Measurements from ENCODE around the gene KCNH4. TPM values are rescaled to one million over a fixed set of nuclear protein-coding genes. Genes with fewer than 3 reads are reported as not detected.

The KCNH4 gene
- total and polyA plus RNA-seq, 2 of the 13 experiments (the other 11 are each of a cell fraction or from before 2014, with no cell fraction given): 0.01 to 0.09 TPM

- TF ChIP-seq, protein P1, sequence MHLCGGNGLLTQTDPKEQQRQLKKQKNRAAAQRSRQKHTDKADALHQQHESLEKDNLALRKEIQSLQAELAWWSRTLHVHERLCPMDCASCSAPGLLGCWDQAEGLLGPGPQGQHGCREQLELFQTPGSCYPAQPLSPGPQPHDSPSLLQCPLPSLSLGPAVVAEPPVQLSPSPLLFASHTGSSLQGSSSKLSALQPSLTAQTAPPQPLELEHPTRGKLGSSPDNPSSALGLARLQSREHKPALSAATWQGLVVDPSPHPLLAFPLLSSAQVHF (CRISPR knock-in tag; IDR thresholded peaks at IDR 0.05): no peak
- peak; percentile 62; the same call in 1 of the 3 replicates for TF ChIP-seq MXI1 (IDR thresholded peaks at IDR 0.05; ENCODE audit: borderline replicate concordance, low read depth, low read length)
- no peak for TF ChIP-seq SCMH1 (CRISPR knock-in tag; IDR thresholded peaks at IDR 0.05; ENCODE audit: borderline replicate concordance)
- no peak for TF ChIP-seq RFXANK (CRISPR knock-in tag; IDR thresholded peaks at IDR 0.05)
- peak; percentile 78 for TF ChIP-seq GATAD1 (CRISPR knock-in tag; IDR thresholded peaks at IDR 0.05)
- peak; percentile 36; the same call in 1 of the 2 replicates for TF ChIP-seq KDM5A (IDR thresholded peaks at IDR 0.05; ENCODE audit: borderline replicate concordance, low read length)
- TF ChIP-seq TGIF2 (CRISPR knock-in tag; IDR thresholded peaks at IDR 0.05): 0 out of 2 replicates have a peak, but pooled peaks have one; percentile 43
- TF ChIP-seq ZBTB26 (CRISPR knock-in tag; IDR thresholded peaks at IDR 0.05; ENCODE audit: borderline replicate concordance): peak; percentile 64; the same call in 1 of the 2 replicates
- peak; percentile 34; the same call in 1 of the 2 replicates for TF ChIP-seq ZNF160 (CRISPR knock-in tag; IDR thresholded peaks at IDR 0.05)
- TF ChIP-seq, protein P2, sequence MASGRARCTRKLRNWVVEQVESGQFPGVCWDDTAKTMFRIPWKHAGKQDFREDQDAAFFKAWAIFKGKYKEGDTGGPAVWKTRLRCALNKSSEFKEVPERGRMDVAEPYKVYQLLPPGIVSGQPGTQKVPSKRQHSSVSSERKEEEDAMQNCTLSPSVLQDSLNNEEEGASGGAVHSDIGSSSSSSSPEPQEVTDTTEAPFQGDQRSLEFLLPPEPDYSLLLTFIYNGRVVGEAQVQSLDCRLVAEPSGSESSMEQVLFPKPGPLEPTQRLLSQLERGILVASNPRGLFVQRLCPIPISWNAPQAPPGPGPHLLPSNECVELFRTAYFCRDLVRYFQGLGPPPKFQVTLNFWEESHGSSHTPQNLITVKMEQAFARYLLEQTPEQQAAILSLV (CRISPR knock-in tag; IDR thresholded peaks at IDR 0.05; ENCODE audit: borderline replicate concordance): peak; percentile 70; the same call in 1 of the 2 replicates
- no peak for TF ChIP-seq XBP1 (CRISPR knock-in tag; IDR thresholded peaks at IDR 0.05)
- TF ChIP-seq ELF3 (CRISPR knock-in tag; IDR thresholded peaks at IDR 0.05): peak; percentile 74; the same call in 1 of the 2 replicates
- TF ChIP-seq ZNF232 (CRISPR knock-in tag; IDR thresholded peaks at IDR 0.05; ENCODE audit: borderline replicate concordance): peak; percentile 52; the same call in 1 of the 2 replicates
- TF ChIP-seq MTF1 (CRISPR knock-in tag; IDR thresholded peaks at IDR 0.05): no peak
- TF ChIP-seq ZNF850 (CRISPR knock-in tag; conservative IDR thresholded peaks at IDR 0.05): no peak
- no peak for TF ChIP-seq UBTF (CRISPR knock-in tag; IDR thresholded peaks at IDR 0.05)
- peak; percentile 47; the same call in 1 of the 2 replicates for TF ChIP-seq ZNF550 (CRISPR knock-in tag; IDR thresholded peaks at IDR 0.05; ENCODE audit: borderline replicate concordance)
- TF ChIP-seq, protein P3, sequence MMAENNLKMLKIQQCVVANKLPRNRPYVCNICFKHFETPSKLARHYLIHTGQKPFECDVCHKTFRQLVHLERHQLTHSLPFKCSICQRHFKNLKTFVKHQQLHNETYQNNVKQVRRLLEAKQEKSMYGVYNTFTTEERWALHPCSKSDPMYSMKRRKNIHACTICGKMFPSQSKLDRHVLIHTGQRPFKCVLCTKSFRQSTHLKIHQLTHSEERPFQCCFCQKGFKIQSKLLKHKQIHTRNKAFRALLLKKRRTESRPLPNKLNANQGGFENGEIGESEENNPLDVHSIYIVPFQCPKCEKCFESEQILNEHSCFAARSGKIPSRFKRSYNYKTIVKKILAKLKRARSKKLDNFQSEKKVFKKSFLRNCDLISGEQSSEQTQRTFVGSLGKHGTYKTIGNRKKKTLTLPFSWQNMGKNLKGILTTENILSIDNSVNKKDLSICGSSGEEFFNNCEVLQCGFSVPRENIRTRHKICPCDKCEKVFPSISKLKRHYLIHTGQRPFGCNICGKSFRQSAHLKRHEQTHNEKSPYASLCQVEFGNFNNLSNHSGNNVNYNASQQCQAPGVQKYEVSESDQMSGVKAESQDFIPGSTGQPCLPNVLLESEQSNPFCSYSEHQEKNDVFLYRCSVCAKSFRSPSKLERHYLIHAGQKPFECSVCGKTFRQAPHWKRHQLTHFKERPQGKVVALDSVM (CRISPR knock-in tag; IDR thresholded peaks at IDR 0.05): peak; percentile 95
- peak; percentile 80 for TF ChIP-seq PTBP1 (IDR thresholded peaks at IDR 0.05; ENCODE audit: low read depth, low read length, poor library complexity, severe bottlenecking)
These were observed 13.3 kb upstream of the KCNH4 start, which contains the start of gene GHDC (continued) for GRCh38 chr17:42193969-42194899.

Measured in HepG2 (cell line).